Smooth muscle cell (in vitro differentiated cells): ENCODE results near the gene MPO. TPM values are rescaled to one million over a fixed set of nuclear protein-coding genes. Genes with fewer than 3 reads are reported as not detected.

ENCODE experiments used
- DNase-seq: peaks from one replicate; lab custom pipeline; 2025; ENCODE audit not compliant: unreplicated experiment; lab: John Stamatoyannopoulos, UW
- H2AFZ ChIP-seq: fragments of 200-600 bp; sonication (generic); 2 replicates; pipeline ENCODE4 v1.6.0; 2016; ENCODE audit warnings: antibody characterized with exemption, low read depth, mild to moderate bottlenecking
- H3F3A ChIP-seq: fragments of 200-600 bp; sonication (generic); 2 replicates; pipeline ENCODE4 v1.6.0; 2017; ENCODE audit warnings: antibody characterized with exemption, low read depth
- H3K27ac ChIP-seq: fragments of 200-600 bp; sonication (generic); 2 replicates; pipeline ENCODE4 v1.5.1; 2016; ENCODE audit warnings: low read depth, mild to moderate bottlenecking
- H3K27me3 ChIP-seq: fragments of 200-600 bp; sonication (generic); 2 replicates; pipeline ENCODE4 v1.6.1; 2016; ENCODE audit warnings: low read depth, mild to moderate bottlenecking
- H3K36me3 ChIP-seq: fragments of 200-600 bp; sonication (generic); 2 replicates; pipeline ENCODE4 v1.5.1; 2016; ENCODE audit warnings: low read depth
- H3K4me1 ChIP-seq: fragments of 200-600 bp; sonication (generic); 2 replicates; pipeline ENCODE4 v1.5.1; 2016; ENCODE audit warnings: low read depth
- H3K4me2 ChIP-seq: fragments of 200-600 bp; sonication (generic); 2 replicates; pipeline ENCODE4 v1.6.0; 2016; ENCODE audit warnings: mild to moderate bottlenecking
- H3K4me3 ChIP-seq: fragments of 200-600 bp; sonication (generic); 2 replicates; pipeline ENCODE4 v1.5.1; 2016; ENCODE audit warnings: mild to moderate bottlenecking
- H3K79me2 ChIP-seq: fragments of 200-600 bp; sonication (generic); 2 replicates; pipeline ENCODE4 v1.6.0; 2016; ENCODE audit warnings: low read depth, mild to moderate bottlenecking
- H3K9ac ChIP-seq: fragments of 200-600 bp; sonication (generic); 2 replicates; pipeline ENCODE4 v1.6.0; 2016; ENCODE audit warnings: low read depth
- H3K9me3 ChIP-seq: fragments of 200-600 bp; sonication (generic); replicated peaks from 2 replicates; pipeline ENCODE4 v1.5.1; 2016; ENCODE audit warnings: low read depth
- H4K20me1 ChIP-seq: fragments of 200-600 bp; sonication (generic); 2 replicates; pipeline ENCODE4 v1.6.0; 2016; ENCODE audit warnings: low read depth
- CTCF ChIP-seq: fragments of 200-600 bp; sonication (generic); IDR thresholded peaks from 2 replicates; pipeline ENCODE4 v1.5.1; 2017; ENCODE audit warnings: borderline replicate concordance, mild to moderate bottlenecking, antibody characterized with exemption; ENCODE audit not compliant: insufficient read depth, poor library complexity, severe bottlenecking
- WGBS: methylation state at CpG from one replicate; pipeline ENCODE4 v1.1.7; 2016; ENCODE audit warnings: low lambda C conversion rate; 5-methylcytosine and 5-hydroxymethylcytosine counted together
- polyA plus RNA-seq: library from polyadenylated mRNA; unstranded; fragments of >200 nt; fragmentation: Nextera tagmentation; extraction: Ambion mirVana; gene quantifications from 2 replicates; pipeline ENCODE4 v1.2.1, GENCODE V29; 2016
- total RNA-seq: library from RNA; depleted of rRNA; stranded (reverse); fragments of >200 nt; gene quantifications from 2 replicates; pipeline ENCODE4 v1.2.3, GENCODE V29; 2014

MPO gene
- total and polyA plus RNA-seq, 2 experiments from 2014 or later = 0.09 TPM; not detected in 1

- no peak overlapping the region for H2AFZ ChIP-seq
- no peaks in the 10 kb centered on the region for H3K79me2 ChIP-seq
- no peak for DNase-seq
- H3K36me3 ChIP-seq = no peaks in the 10 kb centered on the region
- H3K4me3 ChIP-seq = no peak overlapping the region
- no peaks in the 10 kb centered on the region for H4K20me1 ChIP-seq
- no peak overlapping the region for H3K4me2 ChIP-seq
- H3K27me3 ChIP-seq = no peaks in the 10 kb centered on the region
- H3K9ac ChIP-seq = no peak overlapping the region
- H3K27ac ChIP-seq = no peak overlapping the region
- no peaks in the 10 kb centered on the region for H3K4me1 ChIP-seq
- H3F3A ChIP-seq = no peaks in the 10 kb centered on the region
- 92% methylated on average over 20 of the region's 20 CpGs for WGBS
- TF ChIP-seq CTCF = no peak
- no peaks in the 10 kb centered on the region for H3K9me3 ChIP-seq
Measured at GRCh38 chr17:58307468-58308172, 26.9 kb upstream of the MPO start.

GRCh38 chr17:58306131-58306951 lies 25.6 kb upstream of the MPO start:
- H3K4me2 ChIP-seq = no peak overlapping the region
- H3K27ac ChIP-seq = no peak overlapping the region
- no peaks in the 10 kb centered on the region for H3K9me3 ChIP-seq
- 92% methylated on average over 19 of the region's 19 CpGs for WGBS
- TF ChIP-seq CTCF = no peak
- no peaks in the 10 kb centered on the region for H3K79me2 ChIP-seq
- no peaks in the 10 kb centered on the region for H3K27me3 ChIP-seq
- no peak for DNase-seq
- H3K9ac ChIP-seq = no peak overlapping the region
- H3F3A ChIP-seq = no peaks in the 10 kb centered on the region
- no peaks in the 10 kb centered on the region for H3K4me1 ChIP-seq
- H3K4me3 ChIP-seq = no peak overlapping the region
- H4K20me1 ChIP-seq = no peaks in the 10 kb centered on the region
- H2AFZ ChIP-seq = no peak overlapping the region
- H3K36me3 ChIP-seq = no peaks in the 10 kb centered on the region

- no peak overlapping the region for H3K27ac ChIP-seq
- H3K27me3 ChIP-seq = no peaks in the 10 kb centered on the region
- H2AFZ ChIP-seq = no peak overlapping the region
- H3K4me1 ChIP-seq = no peaks in the 10 kb centered on the region
- no peak overlapping the region for H3K9ac ChIP-seq
- no peak for DNase-seq
- H4K20me1 ChIP-seq = no peaks in the 10 kb centered on the region
- WGBS = 93% methylated on average over 5 of the region's 8 CpGs
- H3F3A ChIP-seq = no peaks in the 10 kb centered on the region
- no peaks in the 10 kb centered on the region for H3K36me3 ChIP-seq
- TF ChIP-seq CTCF = no peak
- H3K79me2 ChIP-seq = no peaks in the 10 kb centered on the region
- H3K4me3 ChIP-seq = no peak overlapping the region
- H3K9me3 ChIP-seq = no peaks in the 10 kb centered on the region
- H3K4me2 ChIP-seq = no peak overlapping the region
Measured at GRCh38 chr17:58305626-58306025, 24.9 kb upstream of the MPO start.
